KOPT-K1 (cell line): ENCODE data around the gene LAMA5.

Experiments used
- H3K27ac ChIP-seq: fragments of 200-600 bp; sonication (generic); 2 replicates; pipeline ENCODE4 v1.5.1; 2016; ENCODE audit warnings: antibody characterized with exemption, mild to moderate bottlenecking, low read depth, low read length; ENCODE audit not compliant: poor library complexity, severe bottlenecking
- H3K36me3 ChIP-seq: fragments of 200-600 bp; sonication (generic); 2 replicates; pipeline ENCODE4 v1.5.1; 2017; ENCODE audit warnings: antibody characterized with exemption, mild to moderate bottlenecking, low read length, moderate library complexity; ENCODE audit not compliant: insufficient read depth
- H3K9me3 ChIP-seq: fragments of 200-600 bp; sonication (generic); 2 replicates; pipeline ENCODE4 v1.5.1; 2017; ENCODE audit warnings: antibody characterized with exemption, low read length, mild to moderate bottlenecking; ENCODE audit not compliant: insufficient read depth, poor library complexity, severe bottlenecking

LAMA5 gene

DNA sequence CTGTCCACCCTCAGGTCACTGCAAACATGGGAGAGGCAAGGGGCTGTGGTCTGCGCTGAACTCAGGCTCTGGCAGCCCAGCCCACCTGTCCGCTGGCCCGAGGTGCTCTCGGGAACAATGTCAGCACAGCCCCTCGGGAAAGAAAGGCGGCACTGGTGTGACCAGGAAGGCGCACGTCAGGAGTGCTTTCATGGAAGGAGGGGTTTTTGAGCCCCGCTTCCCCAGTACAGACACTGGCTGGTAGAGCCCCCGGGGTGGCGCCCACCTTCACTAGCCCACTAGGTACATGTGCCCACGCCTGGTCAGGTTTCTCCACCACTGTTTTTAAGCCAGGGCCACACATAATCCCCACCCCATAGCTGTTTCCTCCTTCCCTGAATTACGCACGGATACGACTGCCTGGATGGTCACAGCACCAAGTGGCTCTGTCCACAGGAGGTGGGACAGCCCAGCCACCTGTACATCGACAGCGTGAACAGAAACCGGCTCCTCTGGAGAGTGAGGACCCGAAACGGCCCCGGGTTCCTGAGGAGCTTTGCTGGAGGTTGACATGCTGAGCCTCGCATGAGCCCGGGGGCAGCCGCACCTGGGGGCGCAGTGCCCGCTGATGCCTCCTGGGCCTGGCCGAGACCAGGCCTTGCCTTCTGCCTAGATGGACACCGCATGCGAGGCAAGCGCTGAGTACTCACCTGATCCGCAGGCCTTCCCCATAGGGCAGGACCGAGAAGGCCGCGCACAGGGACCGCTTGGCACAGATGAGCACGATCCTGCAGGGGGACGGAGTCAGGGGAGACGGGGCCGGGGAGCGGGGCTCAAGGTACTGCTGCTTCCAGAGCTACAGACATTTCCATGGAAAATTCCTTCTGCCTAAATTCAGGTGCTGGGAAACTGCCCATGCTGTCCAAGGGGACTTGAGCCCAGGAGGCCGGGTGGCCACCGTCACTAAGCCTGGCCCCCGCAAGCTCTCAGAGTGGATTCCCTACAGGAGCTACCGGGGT lies 27.4 kb upstream of the LAMA5 start:
- Histone ChIP-seq H3K9me3 (no peaks in the 10 kb centered on the region), H3K36me3 (peaks cover 37% of the 10 kb centered on the region), H3K27ac (no peak overlapping the region)

DNA sequence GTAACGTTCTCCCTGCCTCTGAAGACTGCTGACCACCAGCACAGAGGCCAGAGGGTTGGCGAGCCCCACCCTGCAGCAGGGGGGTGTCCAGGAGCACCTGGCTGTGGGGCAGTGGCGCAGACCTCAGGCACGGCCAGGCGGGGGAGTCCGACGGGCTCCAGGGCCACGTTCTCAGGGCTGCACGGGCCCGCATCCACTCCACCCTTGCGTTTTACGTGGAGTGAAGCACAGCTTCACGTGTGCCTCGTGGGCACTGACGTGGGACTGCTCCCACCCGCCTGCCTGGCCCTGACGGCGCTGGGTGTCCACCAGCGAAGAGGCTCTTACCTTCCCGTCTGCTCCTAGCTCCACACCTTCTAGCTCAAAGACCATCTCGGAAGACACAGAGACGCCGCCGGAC lies 26.7 kb upstream of the LAMA5 start:
- peaks cover 44% of the 10 kb centered on the region for H3K36me3 ChIP-seq
- H3K9me3 ChIP-seq = no peaks in the 10 kb centered on the region
- H3K27ac ChIP-seq = no peak overlapping the region

DNA sequence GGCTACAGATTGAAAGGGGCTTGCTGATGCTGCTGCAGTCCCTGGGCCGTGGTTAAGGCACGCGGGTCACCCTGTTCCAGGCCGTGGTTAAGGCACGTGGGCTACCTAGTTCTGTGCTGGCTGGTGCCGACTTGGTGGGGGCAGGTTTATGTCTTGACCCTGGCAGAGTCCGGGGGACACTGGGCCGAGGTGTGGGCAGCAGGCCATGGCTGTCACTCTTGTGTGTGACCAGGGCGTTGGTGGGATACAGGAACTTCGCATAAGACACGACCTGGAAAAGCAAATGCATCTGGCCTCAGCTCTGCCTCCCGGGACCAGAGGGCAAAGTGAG lies 26.2 kb upstream of the LAMA5 start:
- H3K27ac ChIP-seq = no peak overlapping the region
- no peaks in the 10 kb centered on the region for H3K9me3 ChIP-seq
- peaks cover 49% of the 10 kb centered on the region for H3K36me3 ChIP-seq

DNA sequence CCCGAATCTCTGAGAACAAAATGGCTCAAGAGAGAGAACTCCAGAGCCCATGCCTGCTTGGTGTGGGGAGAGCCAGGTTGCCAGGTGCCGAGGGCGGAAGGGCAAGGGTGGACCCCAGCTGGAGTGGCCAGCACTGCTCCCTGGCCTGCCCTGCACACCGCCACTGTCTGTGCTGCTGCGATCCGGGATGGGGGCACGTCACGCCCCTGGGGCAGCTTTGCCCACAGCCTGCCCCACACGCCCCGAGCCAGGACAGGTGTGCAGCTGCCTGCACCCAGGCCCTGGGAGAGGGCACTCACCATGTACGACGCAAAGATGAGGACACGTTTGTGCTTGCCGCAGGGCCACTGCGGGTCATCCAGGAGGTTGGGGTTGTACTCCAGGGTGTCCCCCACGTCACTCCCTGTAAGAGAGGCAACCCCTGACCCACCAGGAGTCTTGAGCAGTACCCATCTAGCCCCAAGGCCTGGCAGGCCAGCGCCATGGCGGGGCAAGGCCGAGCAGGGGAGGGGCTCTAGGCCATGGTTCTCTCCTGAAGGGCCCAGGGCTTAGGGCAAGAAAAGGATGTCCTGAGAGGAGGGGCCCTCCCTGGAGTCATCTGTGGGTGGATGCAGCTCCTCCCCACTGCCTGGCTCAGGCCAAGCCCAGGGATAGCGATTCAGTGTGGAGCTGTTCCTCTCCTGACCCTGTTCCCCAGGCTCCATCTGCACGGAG lies 25.7 kb upstream of the LAMA5 start:
- Histone ChIP-seq H3K9me3 (no peaks in the 10 kb centered on the region), H3K36me3 (peaks cover 51% of the 10 kb centered on the region), H3K27ac (no peak overlapping the region)

DNA sequence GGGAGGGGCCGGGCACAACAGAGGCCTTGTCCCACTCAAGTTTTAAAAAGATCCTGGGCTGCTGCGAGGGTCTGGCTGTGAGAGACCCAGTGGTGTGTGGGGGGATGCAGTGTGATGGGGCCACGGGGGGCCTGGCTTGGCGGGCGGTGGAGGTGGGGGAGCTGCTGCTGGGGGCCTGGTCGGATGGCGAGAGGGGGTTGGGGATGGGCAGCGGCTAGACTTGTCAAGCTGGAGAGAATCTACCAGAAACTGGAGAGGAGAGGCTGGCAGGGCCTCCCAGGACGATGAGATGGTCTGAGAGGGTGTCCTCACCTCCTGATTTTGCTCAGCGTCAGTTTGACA lies 24.9 kb upstream of the LAMA5 start:
- Histone ChIP-seq H3K9me3 (no peaks in the 10 kb centered on the region), H3K36me3 (peaks cover 54% of the 10 kb centered on the region), H3K27ac (no peak overlapping the region)

DNA sequence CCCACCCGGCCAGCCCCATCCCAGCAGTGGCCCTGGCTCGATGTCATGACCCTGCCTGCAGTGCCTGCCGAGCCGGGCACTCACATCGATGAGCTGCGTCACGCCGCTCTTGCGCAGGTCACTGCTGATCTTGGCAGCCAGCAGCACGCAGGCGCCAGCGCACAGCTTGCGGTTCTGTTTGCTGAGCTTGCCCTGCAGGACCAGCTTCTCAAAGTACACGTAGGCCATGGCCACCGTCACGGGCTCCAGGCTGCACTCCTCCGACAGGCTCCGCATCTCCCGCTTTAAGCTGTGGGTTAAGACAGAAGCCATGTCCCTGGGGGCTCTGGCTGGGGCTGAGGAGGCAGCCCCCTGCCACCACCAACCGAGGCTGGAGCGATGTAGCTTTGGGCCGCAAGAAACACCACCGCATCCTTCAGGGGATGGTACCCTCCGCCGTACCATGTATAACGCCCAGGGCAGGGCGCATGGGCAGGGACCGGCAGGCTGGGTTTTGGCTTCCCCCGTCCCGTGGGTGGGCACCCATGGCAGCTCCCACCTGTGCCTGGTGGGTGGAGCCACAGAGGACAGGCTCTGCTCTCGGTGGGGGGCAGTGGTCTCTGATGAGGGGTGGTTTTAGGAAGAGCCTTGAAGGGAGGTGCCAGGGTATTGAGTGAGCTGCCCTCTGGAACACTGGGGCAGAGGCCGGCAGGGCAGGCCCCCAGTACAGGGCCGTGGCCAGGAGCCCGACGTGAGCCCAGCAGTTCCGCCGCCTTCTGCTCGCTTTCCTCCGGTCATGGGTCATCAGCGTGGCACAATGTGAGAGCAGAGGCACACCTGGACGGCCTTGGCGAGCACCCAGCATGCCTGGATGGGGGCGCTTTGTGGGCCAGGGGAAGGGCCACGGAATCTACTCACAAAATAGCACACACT lies 24.3 kb upstream of the LAMA5 start:
- Histone ChIP-seq H3K36me3 (peaks cover 54% of the 10 kb centered on the region), H3K9me3 (no peaks in the 10 kb centered on the region), H3K27ac (no peak overlapping the region)

DNA sequence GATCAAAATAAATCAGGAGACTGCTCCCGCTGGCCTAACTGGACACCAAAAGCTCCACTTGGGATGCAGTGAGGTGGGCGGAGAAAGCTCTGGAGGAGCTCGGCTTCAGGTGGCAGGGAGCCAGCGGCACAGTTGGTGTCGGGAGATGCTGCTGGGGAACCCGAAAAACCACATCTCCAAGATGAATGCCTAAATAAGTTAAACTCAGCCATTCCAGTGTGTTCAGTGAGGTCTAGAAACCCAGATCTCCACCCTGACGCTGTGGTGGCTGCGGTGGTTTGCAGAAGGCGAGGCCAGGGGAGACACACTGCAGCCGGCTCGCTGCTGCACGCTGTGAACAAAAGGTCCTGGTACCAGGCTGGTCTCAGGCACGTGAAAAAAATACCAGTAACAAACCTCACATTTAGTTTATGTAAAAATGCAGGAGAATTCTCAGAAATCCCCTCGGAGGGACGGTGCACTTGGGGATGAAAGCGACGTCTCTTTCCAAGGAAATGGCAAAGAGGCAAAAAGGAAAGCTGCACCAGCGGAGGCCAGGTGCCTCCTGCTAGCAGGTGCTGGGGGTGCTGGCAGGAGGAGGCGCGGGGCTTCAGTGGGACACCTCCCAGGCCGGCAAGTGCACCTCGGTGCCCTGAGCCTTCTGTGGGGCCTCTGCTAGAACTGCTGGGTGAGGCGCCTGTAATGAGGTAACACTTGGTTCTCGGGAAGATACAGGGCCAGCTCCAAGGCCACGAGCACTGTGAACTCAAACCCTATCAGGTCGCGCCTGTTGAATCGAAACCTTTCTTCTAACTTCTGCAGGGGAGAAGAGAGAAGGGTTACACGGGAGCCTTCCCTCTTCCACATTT lies 23.4 kb upstream of the LAMA5 start:
- H3K27ac ChIP-seq = no peak overlapping the region
- H3K36me3 ChIP-seq = peaks cover 54% of the 10 kb centered on the region

DNA sequence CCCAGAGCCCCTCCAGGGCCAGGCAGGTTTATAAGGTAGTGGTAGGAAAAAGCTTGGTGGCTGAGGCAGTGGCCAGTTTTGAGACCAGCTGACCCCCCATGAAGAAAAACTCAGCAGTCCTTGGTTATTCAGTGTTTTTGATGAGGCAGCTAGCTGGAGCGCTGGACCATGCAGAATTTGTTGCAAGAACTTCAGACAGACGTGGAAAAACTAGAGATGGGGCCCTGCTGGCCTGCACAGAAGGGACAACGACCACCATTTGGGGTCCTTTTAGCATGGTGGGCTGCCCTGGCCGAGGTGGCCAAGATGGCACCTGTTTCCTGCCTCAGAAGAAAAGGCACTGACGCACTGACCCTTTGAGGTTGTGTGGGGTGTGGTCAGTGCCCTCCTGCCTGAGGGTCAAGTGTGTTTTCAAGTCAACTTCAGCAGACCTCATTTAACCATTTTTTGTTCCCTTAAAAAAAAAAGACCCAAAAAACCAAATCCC lies 22.5 kb upstream of the LAMA5 start:
- Histone ChIP-seq H3K9me3 (no peaks in the 10 kb centered on the region), H3K27ac (no peak overlapping the region), H3K36me3 (peaks cover 52% of the 10 kb centered on the region)

More for the DNA sequence above, 23.4 kb upstream of the LAMA5 start:
- no peaks in the 10 kb centered on the region for H3K9me3 ChIP-seq

DNA sequence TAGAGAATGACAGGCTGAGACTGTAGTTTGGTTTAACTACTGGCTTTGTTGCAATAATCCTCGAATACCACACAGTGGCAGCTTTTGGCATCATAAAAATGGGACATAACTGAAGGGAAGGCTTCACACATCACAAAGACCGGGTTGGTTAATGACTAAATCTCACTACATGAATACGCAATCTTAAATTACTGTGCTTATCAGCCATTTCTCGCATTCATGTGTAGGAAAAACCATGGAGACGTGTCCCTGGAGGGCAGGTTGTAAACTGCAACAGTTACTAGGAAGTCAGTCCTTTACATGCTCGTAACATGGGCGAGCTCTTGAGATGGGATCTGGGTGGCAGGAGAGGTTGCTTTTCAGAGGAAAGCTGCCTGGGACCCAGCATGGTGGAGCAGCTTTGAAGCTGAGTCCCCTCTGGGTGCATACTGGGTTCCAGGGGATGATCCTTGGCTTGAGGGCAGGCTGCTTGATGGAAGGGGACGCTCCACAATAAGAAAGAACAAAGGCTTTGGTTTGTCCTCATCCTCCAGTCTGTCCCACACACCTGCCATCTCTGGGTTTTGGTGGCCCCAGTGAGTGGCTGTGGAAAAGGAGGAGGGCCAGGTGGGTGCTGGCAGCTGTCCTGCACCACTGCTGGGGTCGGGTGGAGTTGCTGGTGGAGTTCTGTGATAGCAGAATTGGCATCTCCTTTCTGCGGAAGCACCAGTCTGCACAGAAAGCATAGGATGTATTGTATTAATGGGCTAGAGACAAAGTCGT lies 21.9 kb upstream of the LAMA5 start:
- Histone ChIP-seq H3K27ac (no peak overlapping the region), H3K9me3 (no peaks in the 10 kb centered on the region), H3K36me3 (peaks cover 47% of the 10 kb centered on the region)

DNA sequence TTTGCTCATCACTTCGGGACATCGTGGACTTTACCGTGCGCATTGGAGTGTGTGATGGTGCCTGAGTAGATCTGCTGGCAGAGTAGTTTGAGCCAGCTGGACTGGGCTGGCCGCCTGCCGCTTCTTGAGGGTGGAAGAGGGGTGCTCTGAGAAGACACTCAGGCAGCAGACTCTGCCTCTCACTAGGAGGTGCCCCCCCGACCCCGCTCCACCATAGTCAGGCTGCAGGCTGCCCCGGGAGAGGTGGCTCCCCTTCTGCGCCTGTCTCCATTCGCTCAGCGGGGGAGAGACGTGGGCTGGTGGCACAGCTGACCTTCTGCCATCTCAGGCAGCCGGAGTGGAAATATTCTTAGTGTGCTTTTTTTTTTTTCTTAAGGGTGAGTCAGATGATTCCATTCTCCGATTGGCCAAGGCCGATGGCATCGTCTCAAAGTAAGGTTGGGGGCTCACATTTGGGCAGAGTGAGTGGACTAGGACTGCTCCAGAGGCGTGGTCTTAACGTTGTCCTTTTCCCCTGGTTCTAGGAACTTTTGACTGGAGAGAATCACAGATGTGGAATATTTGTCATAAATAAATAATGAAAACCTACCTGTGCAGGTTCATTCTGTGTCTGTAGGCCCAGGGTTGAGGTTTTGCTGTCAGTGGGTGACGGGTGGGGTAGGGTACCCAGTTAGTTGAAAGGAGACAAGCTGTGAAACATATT lies 21.0 kb upstream of the LAMA5 start:
- Histone ChIP-seq H3K9me3 (no peaks in the 10 kb centered on the region), H3K36me3 (peaks cover 47% of the 10 kb centered on the region), H3K27ac (peak overlapping the region; percentile 75)

DNA sequence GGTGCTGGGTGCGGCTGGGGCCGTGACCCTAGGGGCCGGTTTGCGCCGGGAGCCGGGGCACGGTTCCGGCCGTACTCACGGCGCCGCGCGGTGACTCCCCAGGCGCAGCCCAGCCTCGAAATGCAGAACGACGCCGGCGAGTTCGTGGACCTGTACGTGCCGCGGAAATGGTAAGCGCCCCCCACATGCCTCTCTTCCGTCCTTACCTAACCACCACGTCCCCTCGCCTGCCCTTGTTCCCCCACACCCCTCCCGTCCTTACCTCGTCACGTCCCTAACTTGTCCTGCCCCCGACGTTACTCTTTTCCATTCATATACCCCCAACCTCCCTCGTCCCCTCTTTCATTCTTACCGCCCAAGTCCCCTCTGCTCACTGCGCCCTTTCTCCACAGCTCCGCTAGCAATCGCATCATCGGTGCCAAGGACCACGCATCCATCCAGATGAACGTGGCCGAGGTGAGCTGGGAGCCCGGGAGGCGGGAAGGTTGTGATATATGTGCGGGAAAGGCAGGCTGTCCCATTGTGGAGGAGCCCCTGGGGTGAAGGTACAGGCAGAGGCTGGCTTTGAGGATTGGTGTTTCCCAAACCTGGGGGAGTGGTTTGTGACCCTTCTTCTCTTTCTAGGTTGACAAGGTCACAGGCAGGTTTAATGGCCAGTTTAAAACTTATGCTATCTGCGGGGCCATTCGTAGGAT lies 20.3 kb upstream of the LAMA5 start:
- peaks cover 42% of the 10 kb centered on the region for H3K36me3 ChIP-seq
- no peaks in the 10 kb centered on the region for H3K9me3 ChIP-seq
- H3K27ac ChIP-seq = peak overlapping the region; percentile 75

DNA sequence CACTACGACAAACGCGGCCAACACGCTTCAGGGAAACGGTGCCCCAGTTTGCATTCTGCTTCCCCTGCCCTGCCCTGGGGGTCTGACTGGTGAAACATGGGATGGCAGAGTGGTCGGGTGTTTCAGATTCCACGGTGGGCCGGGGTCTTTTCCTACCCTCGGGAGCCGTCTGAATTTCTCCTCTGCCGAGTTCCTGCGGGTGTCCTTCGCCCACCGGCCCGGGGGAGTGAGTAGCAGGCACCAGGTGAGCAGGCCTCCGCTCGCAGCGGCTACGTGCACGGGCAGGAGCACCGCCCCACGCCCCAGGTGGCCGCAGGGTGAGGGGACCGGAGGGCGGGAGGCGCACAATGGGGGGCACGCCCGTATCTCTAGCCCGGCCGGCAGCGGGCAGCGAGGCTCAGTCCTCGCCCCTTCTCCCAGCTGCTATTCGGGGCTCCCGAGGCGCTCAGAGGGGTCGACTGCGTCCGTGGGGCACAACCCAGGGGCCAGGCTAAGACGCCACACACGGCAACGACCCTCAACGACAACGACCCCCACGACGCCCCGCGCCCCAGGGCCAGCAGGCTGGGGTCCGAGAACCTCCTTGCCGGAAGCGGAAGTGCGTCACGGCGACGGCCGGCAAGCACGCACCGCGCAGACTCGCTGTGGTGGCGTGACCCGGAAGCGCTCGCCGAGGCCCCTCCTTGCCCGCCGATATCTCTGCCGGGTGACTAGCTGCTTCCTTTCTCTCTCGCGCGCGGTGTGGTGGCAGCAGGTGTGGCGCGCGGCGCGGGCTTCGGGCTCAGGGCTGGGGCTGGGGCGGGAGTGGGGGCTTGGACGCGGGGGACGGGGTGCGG lies 19.5 kb upstream of the LAMA5 start, which contains the start of gene RPS21:
Gene RPS21, plus strand, starts transcription at position 721 of the 836 bp plus-strand sequence. CDS start 236 bp downstream, outside the sequence.
- Histone ChIP-seq H3K27ac (peak within 1 kb of the TSS; percentile 75), H3K36me3 (peaks cover 49% of the 10 kb centered on the region), H3K9me3 (no peaks in the 10 kb centered on the region)
